Stomach (tissue), 4 donors: Measurements from ENCODE around the gene C16orf92.
A peak's percentile ranks its signal among the peaks of the same experiment; 100 is the strongest.

Experiments
- EP300 ChIP-seq: sonication (generic); formaldehyde crosslinking; IDR thresholded peaks from one replicate; pipeline ENCODE4 v1.6.1; 2017; ENCODE audit warnings: antibody characterized with exemption
- POLR2A ChIP-seq, 4 donors: fragments of 450-650 bp; IDR thresholded peaks; one replicate each; pipeline ENCODE4 v1.6.1; 2016; ENCODE audit warnings: antibody characterized with exemption in 4 of 4, control low read depth in 2 of 4, mild to moderate bottlenecking in 1 of 4, moderate library complexity in 1 of 4
- POLR2AphosphoS5 ChIP-seq, 3 donors: sonication (generic); formaldehyde crosslinking; IDR thresholded peaks; one replicate each; pipeline ENCODE4 v1.6.1; 2016; ENCODE audit warnings: antibody characterized with exemption in 3 of 3
- TF ChIP-seq, protein P1 (sequence below), 7 experiments: fragments of 450-650 bp in 4 of 7; fragments of 200-600 bp in 3 of 7; sonication (generic) in 3 of 7; IDR thresholded peaks; one replicate each; pipeline ENCODE4 v1.5.1; 2016 to 2019; ENCODE audit warnings: antibody characterized with exemption in 7 of 7, control low read depth in 2 of 7, mild to moderate bottlenecking in 1 of 7

DNA sequence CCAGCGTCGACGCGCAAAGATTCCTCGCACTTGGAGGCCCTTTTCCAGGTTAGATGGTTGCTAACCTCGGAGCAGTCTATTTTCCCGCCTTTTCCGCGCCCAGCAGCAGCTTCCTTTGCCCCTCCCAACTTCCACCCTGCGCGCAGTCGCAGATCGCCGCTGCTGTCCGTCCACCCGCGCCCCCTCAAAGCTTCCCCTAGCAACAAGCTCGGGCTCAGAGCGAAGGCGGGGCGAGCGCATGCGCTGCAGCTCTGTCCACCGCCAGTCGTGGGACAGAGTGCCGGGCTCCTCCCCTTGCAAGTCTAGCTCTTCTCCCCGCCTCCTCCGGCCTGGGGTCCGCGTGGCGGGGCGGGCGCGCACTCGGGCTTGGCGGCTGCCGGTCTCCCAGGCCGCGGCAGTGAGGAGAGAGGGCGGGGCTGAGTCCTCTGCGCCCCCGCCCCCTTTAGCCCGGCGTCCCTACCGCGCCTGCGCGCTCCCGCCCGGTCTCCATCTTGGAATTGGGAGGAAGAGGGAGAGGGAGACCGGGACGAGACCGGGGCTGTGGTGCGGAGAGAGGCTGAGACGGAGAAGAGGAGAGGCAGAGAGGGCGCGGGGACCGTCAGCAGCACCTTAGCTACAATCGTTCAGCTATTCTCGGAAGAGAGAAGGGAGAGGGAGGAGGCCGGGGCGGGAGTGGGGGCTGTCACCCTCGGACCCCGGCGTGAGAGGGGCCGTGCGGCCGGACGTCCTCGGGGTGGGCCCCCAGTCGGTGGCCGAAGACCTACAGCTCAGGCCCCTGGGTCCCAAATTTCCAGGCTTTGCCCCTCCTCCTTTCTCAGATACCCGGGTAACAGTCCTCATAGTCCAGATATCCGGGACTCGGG lies 49.4 kb upstream of the C16orf92 start, which contains the start of gene TAOK2:
- peak in 1 of 4 donors; percentile 52 for TF ChIP-seq POLR2A (IDR thresholded peaks at IDR 0.05)
- TF ChIP-seq, protein P1, sequence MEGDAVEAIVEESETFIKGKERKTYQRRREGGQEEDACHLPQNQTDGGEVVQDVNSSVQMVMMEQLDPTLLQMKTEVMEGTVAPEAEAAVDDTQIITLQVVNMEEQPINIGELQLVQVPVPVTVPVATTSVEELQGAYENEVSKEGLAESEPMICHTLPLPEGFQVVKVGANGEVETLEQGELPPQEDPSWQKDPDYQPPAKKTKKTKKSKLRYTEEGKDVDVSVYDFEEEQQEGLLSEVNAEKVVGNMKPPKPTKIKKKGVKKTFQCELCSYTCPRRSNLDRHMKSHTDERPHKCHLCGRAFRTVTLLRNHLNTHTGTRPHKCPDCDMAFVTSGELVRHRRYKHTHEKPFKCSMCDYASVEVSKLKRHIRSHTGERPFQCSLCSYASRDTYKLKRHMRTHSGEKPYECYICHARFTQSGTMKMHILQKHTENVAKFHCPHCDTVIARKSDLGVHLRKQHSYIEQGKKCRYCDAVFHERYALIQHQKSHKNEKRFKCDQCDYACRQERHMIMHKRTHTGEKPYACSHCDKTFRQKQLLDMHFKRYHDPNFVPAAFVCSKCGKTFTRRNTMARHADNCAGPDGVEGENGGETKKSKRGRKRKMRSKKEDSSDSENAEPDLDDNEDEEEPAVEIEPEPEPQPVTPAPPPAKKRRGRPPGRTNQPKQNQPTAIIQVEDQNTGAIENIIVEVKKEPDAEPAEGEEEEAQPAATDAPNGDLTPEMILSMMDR (IDR thresholded peaks at IDR 0.05), result no peak
- TF ChIP-seq EP300, result no peak
- peak; percentile 59 to 95 (median 82) for TF ChIP-seq POLR2AphosphoS5 (IDR thresholded peaks at IDR 0.05)
